SK-N-SH (cell line): ENCODE results near the gene CR1. TPM values are rescaled to one million over a fixed set of nuclear protein-coding genes. Genes with fewer than 3 reads are reported as not detected.
"Not testable (repeated sequence)": the region's sequence is repeated elsewhere in the genome, so short reads cannot be mapped to it uniquely, and the experiment has no call there.

Experiments used
- CTCF ChIA-PET: fragments of 300-600, 350-600 bp; formaldehyde crosslinking; extraction: SDS; loops from one replicate; lab custom pipeline; 2021; lab: Yijun Ruan, JAX
- POLR2A ChIA-PET: fragments of 350-600 bp; sonication (Branson Sonifier 250); formaldehyde crosslinking; extraction: SDS; loops from one replicate; lab custom pipeline; 2020; ENCODE audit warnings: antibody characterized with exemption, inconsistent platforms; lab: Yijun Ruan, JAX
- DNase-seq: peaks from one replicate; pipeline ENCODE4 v3.0.0; 2012
- H2AFZ ChIP-seq: fragments of 200-600 bp; sonication (generic); 2 replicates; pipeline ENCODE4 v1.8.1; 2016; ENCODE audit warnings: antibody characterized with exemption, mild to moderate bottlenecking, low read depth
- H3F3A ChIP-seq: fragments of 200-600 bp; sonication (generic); replicated peaks from 2 replicates; pipeline ENCODE3; 2016; ENCODE audit warnings: antibody characterized with exemption, mild to moderate bottlenecking; ENCODE audit not compliant: insufficient read depth
- H3K27ac ChIP-seq, 2 experiments: fragments of 200-500 bp in 1 of 2; fragments of 200-600 bp in 1 of 2; sonication (Bioruptor generic) in 1 of 2; sonication (generic), shearing (Covaris generic) in 1 of 2; 2 replicates each; pipeline versions ENCODE4 v1.5.1 to v1.6.1; 2014 to 2016; ENCODE audit warnings: low read depth in 2 of 2, inconsistent platforms in 1 of 2, low read length in 1 of 2, mild to moderate bottlenecking in 1 of 2, mixed read lengths in 1 of 2
- H3K27me3 ChIP-seq: fragments of 200-600 bp; sonication (generic), shearing (Covaris generic); 2 replicates; pipeline ENCODE4 v1.6.1; 2016; ENCODE audit warnings: mixed run types; ENCODE audit not compliant: insufficient read depth
- H3K36me3 ChIP-seq, 2 experiments: fragments of 200-500 bp in 1 of 2; fragments of 200-600 bp in 1 of 2; sonication (Bioruptor generic) in 1 of 2; sonication (generic) in 1 of 2; replicated peaks in 1 of 2; 2 replicates each; pipeline versions ENCODE3 to v1.5.1; 2014 to 2016; ENCODE audit warnings: low read length in 1 of 2, mild to moderate bottlenecking in 1 of 2; ENCODE audit not compliant: insufficient read depth in 2 of 2, control insufficient read depth in 1 of 2
- H3K4me1 ChIP-seq, 2 experiments: fragments of 200-500 bp in 1 of 2; fragments of 200-600 bp in 1 of 2; sonication (Bioruptor generic) in 1 of 2; sonication (generic), shearing (Covaris generic) in 1 of 2; 2 replicates each; pipeline versions ENCODE4 v1.5.1 to v1.6.1; 2014 to 2016; ENCODE audit warnings: low read depth in 1 of 2, low read length in 1 of 2, mixed run types in 1 of 2; ENCODE audit not compliant: insufficient read depth in 2 of 2, control insufficient read depth in 1 of 2
- H3K4me2 ChIP-seq: fragments of 200-600 bp; sonication (generic), shearing (Covaris generic); 2 replicates; pipeline ENCODE4 v1.6.1; 2017; ENCODE audit warnings: mixed run types
- H3K4me3 ChIP-seq, 2 experiments: fragments of 200-500 bp in 1 of 2; fragments of 200-600 bp in 1 of 2; sonication (Bioruptor generic) in 1 of 2; sonication (generic), shearing (Covaris generic) in 1 of 2; 2 replicates each; pipeline versions ENCODE4 v1.5.1 to v1.8.1; 2014 to 2016; ENCODE audit warnings: low read depth in 2 of 2, inconsistent platforms in 1 of 2, low read length in 1 of 2, mild to moderate bottlenecking in 1 of 2, mixed read lengths in 1 of 2, moderate library complexity in 1 of 2
- H3K79me2 ChIP-seq: fragments of 200-600 bp; sonication (generic); 2 replicates; pipeline ENCODE4 v1.8.1; 2017; ENCODE audit warnings: mild to moderate bottlenecking; ENCODE audit not compliant: insufficient read depth
- H3K9ac ChIP-seq: fragments of 200-600 bp; sonication (generic); 2 replicates; pipeline ENCODE4 v1.6.1; 2017; ENCODE audit warnings: mixed run types
- H3K9me2 ChIP-seq: fragments of 200-600 bp; sonication (generic); 2 replicates; pipeline ENCODE4 v1.6.1; 2017; ENCODE audit warnings: mixed run types
- H3K9me3 ChIP-seq: fragments of 200-600 bp; sonication (generic); 2 replicates; pipeline ENCODE4 v1.6.1; 2017; ENCODE audit warnings: mixed run types, mild to moderate bottlenecking, moderate library complexity
- H4K20me1 ChIP-seq: fragments of 200-600 bp; sonication (generic); 2 replicates; pipeline ENCODE4 v1.6.1; 2017; ENCODE audit warnings: mild to moderate bottlenecking, mixed run types; ENCODE audit not compliant: insufficient read depth
- CHD2 ChIP-seq: fragments of 150-350 bp; IDR thresholded peaks from 2 replicates; pipeline ENCODE4 v1.6.1; 2018; ENCODE audit warnings: low read length; ENCODE audit not compliant: partially characterized antibody
- CTCF ChIP-seq: fragments of 200-600 bp; sonication (generic); IDR thresholded peaks from 2 replicates; pipeline ENCODE4 v1.6.1; 2017; ENCODE audit warnings: antibody characterized with exemption, mild to moderate bottlenecking, moderate library complexity
- FOXM1 ChIP-seq: IDR thresholded peaks from 2 replicates; pipeline ENCODE4 v1.4.0; 2012; ENCODE audit warnings: low read depth, mild to moderate bottlenecking
- NFIC ChIP-seq: IDR thresholded peaks from 2 replicates; pipeline ENCODE4 v1.4.0; 2012; ENCODE audit warnings: borderline replicate concordance
- RAD21 ChIP-seq: IDR thresholded peaks from 2 replicates; pipeline ENCODE4 v1.6.1; 2012; ENCODE audit warnings: mild to moderate bottlenecking, low read length
- SMC3 ChIP-seq: IDR thresholded peaks from 2 replicates; pipeline ENCODE4 v1.6.1; 2012; ENCODE audit warnings: low read depth, low read length, improper control_type of control experiment
- TAF1 ChIP-seq: IDR thresholded peaks from 2 replicates; pipeline ENCODE4 v1.6.1; 2012; ENCODE audit warnings: low read depth, mild to moderate bottlenecking, low read length, moderate library complexity, borderline replicate concordance
- TCF12 ChIP-seq: IDR thresholded peaks from 2 replicates; pipeline ENCODE4 v1.4.0; 2012
- TEAD4 ChIP-seq: IDR thresholded peaks from 2 replicates; pipeline ENCODE4 v1.4.0; 2012; ENCODE audit warnings: mild to moderate bottlenecking, borderline replicate concordance; ENCODE audit not compliant: insufficient read depth
- USF2 ChIP-seq: fragments of 150-350 bp; IDR thresholded peaks from 2 replicates; pipeline ENCODE4 v1.6.1; 2017; ENCODE audit warnings: antibody characterized with exemption, low read length, low read depth, borderline replicate concordance
- YY1 ChIP-seq: IDR thresholded peaks from 2 replicates; pipeline ENCODE4 v1.4.0; 2012; ENCODE audit warnings: low read depth, mild to moderate bottlenecking
- WGBS: methylation state at CpG from one replicate; pipeline ENCODE4 v1.1.6; 2017; ENCODE audit warnings: low lambda C conversion rate; 5-methylcytosine and 5-hydroxymethylcytosine counted together
- polyA plus RNA-seq, 3 experiments: library from polyadenylated mRNA; depleted of rRNA; stranded (reverse); fragments of >200 nt; gene quantifications; 2 replicates each; pipeline ENCODE4 v1.2.3, GENCODE V29; 2012

The CR1 gene
- polyA plus RNA-seq, 1 of the 3 experiments (the other 2 are of a cell fraction) = not detected

- H3K9me2 ChIP-seq = no peaks in the 10 kb centered on the region
- no peak for TF ChIP-seq YY1
- no peak for TF ChIP-seq TCF12
- TF ChIP-seq USF2 = no peak
- TF ChIP-seq TAF1 = no peak
- TF ChIP-seq TEAD4 = no peak
- TF ChIP-seq CTCF = no peak
- no peak for TF ChIP-seq RAD21
- TF ChIP-seq FOXM1 = no peak
- TF ChIP-seq SMC3 = no peak
- no peak for TF ChIP-seq CHD2
- TF ChIP-seq NFIC = no peak
- no peak overlapping the region for H3K27ac ChIP-seq
- H3K79me2 ChIP-seq = no peaks in the 10 kb centered on the region
- no peak overlapping the region for H3K4me3 ChIP-seq
- POLR2A ChIA-PET = no interaction called here
- H3K9me3 ChIP-seq = no peaks in the 10 kb centered on the region
- H2AFZ ChIP-seq = no peak overlapping the region
- H3K4me1 ChIP-seq = no peaks in the 10 kb centered on the region
- H3K27me3 ChIP-seq = peaks cover 29% of the 10 kb centered on the region; the same call in 1 of the 2 replicates
- CTCF ChIA-PET = interaction anchor here (0.6 kb wide), 1 partner anchor 38 kb away, joined by 3 read pairs; no protein-coding TSS in a partner anchor
- DNase-seq = no peak
- H3K36me3 ChIP-seq = no peaks in the 10 kb centered on the region
- H3K4me2 ChIP-seq = no peak overlapping the region
- H3F3A ChIP-seq = no peaks in the 10 kb centered on the region
- H3K9ac ChIP-seq = no peak overlapping the region
- no peaks in the 10 kb centered on the region for H4K20me1 ChIP-seq
Observed at GRCh38 chr1:207633226-207633625, 137.3 kb downstream of the CR1 start.

GRCh38 chr1:207633699-207634289 is 137.8 kb downstream of the CR1 start:
- H2AFZ ChIP-seq, H3K9ac ChIP-seq, H3K9me3 ChIP-seq, H3K36me3 ChIP-seq, POLR2A ChIA-PET, CTCF ChIA-PET, H3F3A ChIP-seq, H3K27ac ChIP-seq, H4K20me1 ChIP-seq, H3K79me2 ChIP-seq, DNase-seq, H3K4me2 ChIP-seq, H3K4me1 ChIP-seq, H3K9me2 ChIP-seq, H3K4me3 ChIP-seq: not testable (repeated sequence)
- WGBS = 23% methylated on average over 12 of the region's 12 CpGs
- H3K27me3 ChIP-seq = peaks cover 34% of the 10 kb centered on the region; the same call in 1 of the 2 replicates

GRCh38 chr1:207634293-207634692 is 138.3 kb downstream of the CR1 start:
- CTCF ChIA-PET, POLR2A ChIA-PET: not testable (repeated sequence)

GRCh38 chr1:207635569-207636186 is 139.7 kb downstream of the CR1 start:
- WGBS = 23% methylated on average over 7 of the region's 7 CpGs
- H3K79me2 ChIP-seq, H3K36me3 ChIP-seq, H4K20me1 ChIP-seq, DNase-seq, H3F3A ChIP-seq, H2AFZ ChIP-seq, H3K9me2 ChIP-seq, H3K4me1 ChIP-seq, H3K4me2 ChIP-seq, H3K27ac ChIP-seq, H3K4me3 ChIP-seq, H3K9ac ChIP-seq, H3K9me3 ChIP-seq, POLR2A ChIA-PET: not testable (repeated sequence)
- CTCF ChIA-PET = interaction anchor here (1.9 kb wide), 1 partner anchor 16 kb away, joined by 6 read pairs; no protein-coding TSS in a partner anchor
- peaks cover 43% of the 10 kb centered on the region; the same call in 1 of the 2 replicates for H3K27me3 ChIP-seq

More at GRCh38 chr1:207634293-207634692, 138.3 kb downstream of the CR1 start:
- H3K27ac ChIP-seq, H3K9ac ChIP-seq, H3K4me3 ChIP-seq, H3K79me2 ChIP-seq, H3K9me2 ChIP-seq, H3K36me3 ChIP-seq, H2AFZ ChIP-seq, H3K4me2 ChIP-seq, H3K9me3 ChIP-seq, H3F3A ChIP-seq, DNase-seq, H3K4me1 ChIP-seq, H4K20me1 ChIP-seq: not testable (repeated sequence)
- peaks cover 38% of the 10 kb centered on the region; the same call in 1 of the 2 replicates for H3K27me3 ChIP-seq
- WGBS = 30% methylated on average over 6 of the region's 6 CpGs
